Keratinocyte (primary cell): ENCODE results near the gene DDRGK1. TPM values are rescaled to one million over a fixed set of nuclear protein-coding genes. Genes with fewer than 3 reads are reported as not detected.
A peak's percentile ranks its signal among the peaks of the same experiment; 100 is the strongest.

Source experiments
- DNase-seq: peaks from one replicate; pipeline ENCODE4 v3.0.0-alpha.2; 2011; ENCODE audit warnings: low read depth, missing footprints, low spot score
- FAIRE-seq: peaks from 2 replicates; lab custom pipeline; 2011; peaks lifted over from hg19 to GRCh38; lab: Jason Lieb, UNC
- H2AFZ ChIP-seq: 2 replicates; pipeline ENCODE4 v1.6.0; 2012; ENCODE audit warnings: low read length, control low read depth, inconsistent platforms; ENCODE audit not compliant: control insufficient read depth
- H3K27ac ChIP-seq: 2 replicates; pipeline ENCODE4 v1.5.1; 2011; ENCODE audit warnings: low read length; ENCODE audit not compliant: control insufficient read depth, insufficient read depth
- H3K27me3 ChIP-seq: 3 replicates; pipeline ENCODE4 v1.6.0; 2011; ENCODE audit warnings: low read length; ENCODE audit not compliant: control insufficient read depth, insufficient read depth; ENCODE audit errors: extremely low read depth
- H3K36me3 ChIP-seq, 2 experiments: 2 replicates in 1 of 2; 3 replicates in 1 of 2; pipeline ENCODE4 v1.5.1; 2011; ENCODE audit warnings: low read length in 2 of 2, mild to moderate bottlenecking in 1 of 2; ENCODE audit not compliant: control insufficient read depth in 2 of 2, insufficient read depth in 2 of 2; ENCODE audit errors: extremely low read depth in 1 of 2
- H3K4me1 ChIP-seq: 3 replicates; pipeline ENCODE4 v1.5.1; 2011; ENCODE audit warnings: low read length; ENCODE audit not compliant: control insufficient read depth, insufficient read depth; ENCODE audit errors: extremely low read depth
- H3K4me2 ChIP-seq: 3 replicates; pipeline ENCODE4 v1.6.0; 2011; ENCODE audit warnings: low read depth, low read length; ENCODE audit not compliant: control insufficient read depth, insufficient read depth; ENCODE audit errors: extremely low read depth
- H3K4me3 ChIP-seq, 3 experiments: fragments of 200-600 bp in 1 of 3; sonication (generic) in 1 of 3; 2 replicates in 2 of 3; 3 replicates in 1 of 3; pipeline ENCODE4 v1.5.1; 2011 to 2016; ENCODE audit warnings: low read length in 3 of 3, mild to moderate bottlenecking in 3 of 3, control low read depth in 2 of 3, inconsistent platforms in 1 of 3, low read depth in 1 of 3, mixed read lengths in 1 of 3, mixed run types in 1 of 3, moderate library complexity in 1 of 3; ENCODE audit not compliant: control insufficient read depth in 2 of 3, insufficient read depth in 2 of 3; ENCODE audit errors: extremely low read depth in 1 of 3
- H3K79me2 ChIP-seq: 2 replicates; pipeline ENCODE4 v1.6.0; 2012; ENCODE audit warnings: low read length; ENCODE audit not compliant: control insufficient read depth, insufficient read depth
- H3K9ac ChIP-seq: 3 replicates; pipeline ENCODE4 v1.6.0; 2011; ENCODE audit warnings: low read length; ENCODE audit not compliant: control insufficient read depth, insufficient read depth; ENCODE audit errors: extremely low read depth
- H3K9me1 ChIP-seq: 3 replicates; pipeline ENCODE4 v1.6.0; 2011; ENCODE audit warnings: low read length; ENCODE audit not compliant: control insufficient read depth, insufficient read depth; ENCODE audit errors: extremely low read depth
- H3K9me3 ChIP-seq: 2 replicates; pipeline ENCODE4 v1.5.1; 2012; ENCODE audit warnings: low read depth, low read length; ENCODE audit not compliant: control insufficient read depth
- H4K20me1 ChIP-seq: 3 replicates; pipeline ENCODE4 v1.6.0; 2011; ENCODE audit warnings: low read length; ENCODE audit not compliant: control insufficient read depth, insufficient read depth; ENCODE audit errors: extremely low read depth
- CTCF ChIP-seq, 3 experiments: IDR thresholded peaks in 1 of 3; conservative IDR thresholded peaks in 1 of 3; optimal IDR thresholded peaks in 1 of 3; 2 replicates in 2 of 3; 3 replicates in 1 of 3; pipeline versions ENCODE3 to v1.5.1; 2011; ENCODE audit warnings: low read length in 3 of 3, mild to moderate bottlenecking in 3 of 3, moderate library complexity in 2 of 3, control low read depth in 1 of 3, inconsistent platforms in 1 of 3; ENCODE audit not compliant: insufficient read depth in 2 of 3; ENCODE audit errors: extremely low read depth in 1 of 3
- EZH2 ChIP-seq: IDR thresholded peaks from one replicate; pipeline ENCODE4 v1.6.1; 2012; ENCODE audit warnings: inconsistent platforms, mild to moderate bottlenecking, low read length, moderate library complexity
- dilution Hi-C: fragments of 300-500 bp; cut with MboI; formaldehyde crosslinking; loops from one replicate; pipeline ENCODE4 v1.7.0; 2020; ENCODE audit warnings: low sequenced_read_pairs; ENCODE audit not compliant: extremely low pct_ligation_motif_present
- polyA plus RNA-seq, 5 experiments: library from polyadenylated mRNA; depleted of rRNA in 3 of 5; stranded (reverse) in 3 of 5; stranded (forward) in 1 of 5; unstranded in 1 of 5; fragments of >200 nt; gene quantifications; 1 replicate in 1 of 5; 2 replicates in 3 of 5; 3 replicates in 1 of 5; pipeline versions ENCODE4 v1.2.1 to v1.2.3, GENCODE V29; 2011 to 2012; ENCODE audit warnings: missing spikeins in 2 of 5, low read depth in 1 of 5, low replicate concordance in 1 of 5

Gene DDRGK1
- polyA plus RNA-seq, 1 donor (not counting 4 experiments of a cell fraction or from before 2014, with no cell fraction given) = 32.2 TPM

GRCh38 chr20:3250091-3250504, 45.6 kb upstream of the DDRGK1 start:
- Histone ChIP-seq H3K27me3 (no peaks in the 10 kb centered on the region), H3K36me3 (peaks cover 8 to 10% of the 10 kb centered on the region in 2 experiments), H3K9me1 (no peaks in the 10 kb centered on the region), H2AFZ (no peak overlapping the region), H3K4me3 (no peak overlapping the region), H3K9me3 (no peaks in the 10 kb centered on the region), H3K9ac (no peak overlapping the region), H3K79me2 (no peaks in the 10 kb centered on the region), H3K4me1 (no peaks in the 10 kb centered on the region), H3K4me2 (no peak overlapping the region), H4K20me1 (no peaks in the 10 kb centered on the region), H3K27ac (no peak overlapping the region)
- FAIRE-seq = no peak
- no peak for DNase-seq
- dilution Hi-C loops = no loop called here
- TF ChIP-seq EZH2 (no peak), CTCF (optimal IDR thresholded peaks at IDR 0.05 in 1 of 3, IDR thresholded peaks at IDR 0.05 in 1 of 3, conservative IDR thresholded peaks at IDR 0.05 in 1 of 3; ENCODE audit: extremely low read depth in 1 of 3, insufficient read depth in 2 of 3, low read length in 3 of 3) (peak in 2 of 3 experiments; percentile 15 to 30)

GRCh38 chr20:3248993-3249347, 44.5 kb upstream of the DDRGK1 start:
- Histone ChIP-seq H3K27me3 (no peaks in the 10 kb centered on the region), H3K4me3 (peak overlapping the region in 1 of 3 experiments; percentile 29), H3K79me2 (no peaks in the 10 kb centered on the region), H3K9me3 (no peaks in the 10 kb centered on the region), H3K4me1 (no peaks in the 10 kb centered on the region), H3K9me1 (no peaks in the 10 kb centered on the region), H2AFZ (no peak overlapping the region), H4K20me1 (no peaks in the 10 kb centered on the region), H3K4me2 (peak overlapping the region; percentile 67), H3K27ac (no peak overlapping the region), H3K36me3 (peaks cover 3 to 8% of the 10 kb centered on the region in 2 experiments), H3K9ac (no peak overlapping the region)
- no peak for FAIRE-seq
- TF ChIP-seq EZH2 (no peak), CTCF (optimal IDR thresholded peaks at IDR 0.05 in 1 of 3, IDR thresholded peaks at IDR 0.05 in 1 of 3, conservative IDR thresholded peaks at IDR 0.05 in 1 of 3; ENCODE audit: extremely low read depth in 1 of 3, insufficient read depth in 2 of 3, low read length in 3 of 3) (no peak)
- DNase-seq = no peak
- dilution Hi-C loops = no loop called here
